GM18498 (cell line): ENCODE results near the gene OIP5.
"Not testable (repeated sequence)": the region's sequence is repeated elsewhere in the genome, so short reads cannot be mapped to it uniquely, and the experiment has no call there.

Experiments used
- ATAC-seq: cut with Tn5 transposase; IDR thresholded peaks from one replicate; pipeline ENCODE4 v1.9.1; 2021; ENCODE audit warnings: mild to moderate bottlenecking, moderate library complexity; ENCODE audit not compliant: unreplicated experiment

Gene OIP5

DNA sequence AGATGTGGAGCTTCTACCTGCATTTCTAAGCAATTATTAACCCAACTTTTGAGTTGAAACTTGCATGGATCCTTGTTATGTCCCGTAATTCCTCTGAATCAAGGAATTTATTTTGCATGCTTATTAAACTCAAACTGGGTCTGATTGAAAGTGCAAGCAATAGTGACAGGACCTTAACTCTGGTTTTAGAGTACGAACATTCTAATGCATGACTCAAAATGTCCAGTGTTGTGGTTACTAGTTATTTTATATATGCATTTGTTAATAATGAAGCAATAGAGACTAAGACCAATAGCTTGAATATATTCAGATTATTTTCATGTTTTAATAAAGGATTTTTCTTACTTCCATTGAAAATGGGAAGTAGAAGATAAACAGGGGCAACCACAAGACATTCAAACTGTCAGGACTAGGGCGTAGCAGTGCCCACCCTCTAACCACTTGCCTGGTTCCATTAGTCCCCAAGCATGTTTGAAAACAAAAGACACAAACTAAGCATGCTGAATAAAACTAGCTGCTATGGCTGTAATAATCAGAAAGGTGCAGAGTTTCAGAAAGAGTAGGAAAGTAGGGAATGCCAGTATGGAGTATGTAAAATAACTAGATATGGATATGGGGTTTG, 28.1 kb downstream of the OIP5 start:
- no peak for ATAC-seq

DNA sequence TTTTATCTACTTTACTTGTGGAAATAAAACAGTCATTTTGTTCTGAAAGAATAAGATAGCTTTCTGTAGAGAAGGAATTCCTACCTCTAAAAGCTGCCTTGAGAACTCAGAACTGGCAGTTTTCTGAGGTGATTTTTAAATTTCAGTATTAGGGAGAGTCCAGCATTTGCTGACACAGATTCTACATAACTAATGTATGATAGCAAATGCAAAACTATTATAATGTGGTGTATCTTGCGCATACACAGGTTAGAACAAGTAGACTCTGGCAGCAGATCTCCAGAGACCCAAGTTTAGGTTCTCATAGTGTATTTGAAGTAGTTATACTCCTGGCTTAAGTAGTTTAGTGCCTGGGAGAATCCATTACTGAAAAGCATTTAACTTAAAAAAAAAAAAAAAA, 30.8 kb downstream of the OIP5 start:
- ATAC-seq, result no peak

DNA sequence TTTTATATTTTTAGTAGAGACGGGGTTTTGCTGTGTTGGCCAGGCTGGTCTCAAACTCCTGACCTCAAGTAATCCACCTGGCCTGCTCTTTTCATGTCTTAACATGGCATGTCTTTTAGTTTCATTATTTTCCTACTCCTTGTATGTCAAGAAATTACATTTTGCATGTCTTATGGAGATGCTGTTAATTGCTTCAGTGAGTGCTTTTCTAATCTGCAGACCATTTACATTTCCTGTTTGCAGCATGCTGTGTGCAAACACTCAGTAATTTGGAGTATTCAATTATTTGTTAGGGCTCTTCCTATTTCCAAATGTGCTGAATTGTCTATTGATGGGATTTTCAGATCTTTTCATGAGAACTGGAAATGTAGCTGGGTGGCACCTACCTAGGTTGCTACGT, 31.3 kb downstream of the OIP5 start:
- not testable (repeated sequence) for ATAC-seq

DNA sequence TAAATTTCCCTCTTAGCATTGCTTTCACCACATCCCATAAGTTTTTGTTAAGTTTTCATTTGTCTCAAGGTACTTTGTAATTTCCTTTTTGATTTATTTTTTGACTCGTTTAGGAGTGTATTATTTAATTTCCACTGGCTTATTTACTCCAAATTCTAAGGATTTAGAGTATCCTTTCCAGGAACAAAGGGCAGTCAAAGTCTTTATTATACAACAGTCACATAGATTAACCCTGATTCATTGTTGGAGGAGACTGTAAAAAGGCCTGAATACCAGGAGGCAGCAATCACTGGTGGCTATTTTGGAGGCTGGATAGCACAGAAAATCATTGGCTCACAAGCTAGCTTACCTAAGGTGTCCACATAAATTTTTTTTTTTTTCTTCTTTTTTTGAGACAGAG, 39.9 kb downstream of the OIP5 start:
- no peak for ATAC-seq

DNA sequence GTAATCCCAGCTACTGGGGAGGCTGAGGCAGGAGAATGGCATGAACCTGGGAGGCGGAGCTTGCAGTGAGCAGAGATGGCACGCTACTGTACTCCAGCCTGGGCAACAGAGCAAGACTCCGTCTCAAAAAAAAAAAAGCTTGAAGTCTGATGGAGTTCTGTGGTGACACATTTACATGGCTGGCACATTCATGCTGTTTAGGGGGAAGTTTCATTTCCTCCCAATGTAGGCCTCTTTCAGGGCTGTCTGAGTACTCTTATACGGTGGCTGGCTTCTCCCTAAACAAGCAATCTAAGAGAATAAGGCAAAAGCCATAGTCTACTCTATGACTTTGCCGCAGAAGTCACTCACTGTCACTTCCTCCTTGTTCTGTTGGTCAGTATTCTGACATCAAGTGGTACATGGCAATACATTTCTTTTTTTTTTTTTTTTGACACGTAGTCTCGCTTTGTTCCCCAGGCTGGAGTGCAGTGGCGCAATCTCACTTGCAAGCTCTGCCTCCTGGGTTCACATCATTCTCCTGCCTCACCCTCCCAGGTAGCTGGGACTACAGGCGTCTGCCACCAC, 41.2 kb downstream of the OIP5 start:
- ATAC-seq, result peak; percentile 72

DNA sequence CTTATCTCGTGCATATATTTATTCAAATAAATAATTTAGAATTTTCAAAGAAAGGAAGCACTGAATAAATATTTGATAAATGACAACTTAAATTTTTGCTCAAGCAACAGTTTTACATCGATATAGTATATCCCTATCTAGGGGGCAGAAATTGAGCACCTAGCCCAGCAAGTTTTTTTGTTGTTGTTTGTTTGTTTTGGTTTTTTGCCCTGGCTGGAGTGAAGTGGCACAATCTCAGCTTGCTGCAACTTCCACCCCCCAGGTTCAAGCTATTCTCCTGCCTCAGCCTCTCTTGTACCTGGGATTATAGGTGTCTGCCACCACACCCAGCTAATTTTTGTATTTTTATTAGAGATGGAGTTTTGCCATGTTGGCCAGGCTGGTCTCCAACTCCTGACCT, 42.4 kb downstream of the OIP5 start:
- ATAC-seq, result no peak

DNA sequence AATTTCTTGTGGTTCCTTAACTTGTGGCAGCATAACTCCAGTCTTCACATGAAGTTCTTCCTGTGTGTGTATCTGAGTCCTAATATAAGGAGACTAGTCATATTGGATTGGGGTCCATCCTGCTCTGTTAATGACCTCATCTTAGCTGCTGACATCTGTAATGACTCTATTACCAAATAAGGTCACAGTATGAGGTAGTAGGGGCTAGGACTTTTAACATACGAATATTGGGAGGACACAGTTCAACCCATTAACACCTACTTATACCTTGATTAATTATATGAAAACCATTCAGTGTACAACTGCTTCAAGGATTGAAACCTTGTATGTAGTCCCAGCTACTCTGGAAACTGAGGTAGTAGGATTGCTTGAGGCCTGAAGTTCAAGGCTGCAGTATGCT, 43.9 kb downstream of the OIP5 start:
- ATAC-seq, result no peak

DNA sequence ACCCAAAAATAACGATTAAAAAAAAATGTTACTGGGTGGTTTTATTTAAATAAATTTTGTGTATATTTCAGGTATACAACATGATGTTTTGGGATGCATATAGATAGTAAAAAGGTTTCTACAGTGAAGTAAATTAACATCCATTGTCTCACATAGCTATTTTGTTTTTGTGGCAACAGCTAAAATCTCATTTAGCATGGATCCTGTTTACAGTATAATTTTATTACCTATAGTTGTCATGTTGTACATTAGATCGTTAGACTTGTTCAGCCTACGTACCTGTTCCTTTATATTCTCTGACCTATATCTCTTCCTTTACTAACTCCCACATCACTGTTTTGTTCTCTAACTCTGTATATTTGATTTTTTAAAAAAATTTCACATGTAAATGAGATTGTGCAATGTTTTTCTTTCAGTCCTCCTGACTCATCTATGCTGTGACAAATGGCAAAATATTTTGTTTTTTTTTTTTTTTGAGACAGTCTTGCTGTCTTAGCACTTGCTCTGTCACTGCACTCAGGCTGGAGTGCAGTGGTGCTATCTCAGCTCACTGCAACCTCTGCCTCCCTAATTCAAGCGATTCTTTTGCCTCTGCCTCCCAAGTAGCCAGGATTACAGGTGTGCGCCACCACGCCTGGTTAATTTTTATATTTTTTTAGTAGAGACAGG, 45.6 kb downstream of the OIP5 start:
- no peak for ATAC-seq

DNA sequence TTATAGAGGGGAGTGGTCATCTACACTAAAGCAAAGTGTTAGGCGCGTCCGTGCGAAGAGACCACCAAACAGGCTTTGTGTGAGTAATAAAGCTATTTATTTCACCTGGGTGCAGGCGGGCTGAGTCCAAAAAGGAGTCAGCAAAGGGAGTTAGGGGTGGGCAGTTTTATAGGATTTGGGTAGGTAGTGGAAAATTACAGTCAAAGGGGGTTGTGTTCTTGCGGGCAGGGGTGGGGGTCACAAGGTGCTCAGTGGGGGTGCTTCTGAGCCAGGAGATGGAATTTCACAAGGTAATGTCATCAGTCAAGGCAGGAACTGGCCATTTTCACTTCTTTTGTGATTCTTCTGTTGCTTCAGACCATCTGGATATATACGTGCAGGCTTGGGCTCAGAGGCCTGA, 47.1 kb downstream of the OIP5 start:
- no peak for ATAC-seq

DNA sequence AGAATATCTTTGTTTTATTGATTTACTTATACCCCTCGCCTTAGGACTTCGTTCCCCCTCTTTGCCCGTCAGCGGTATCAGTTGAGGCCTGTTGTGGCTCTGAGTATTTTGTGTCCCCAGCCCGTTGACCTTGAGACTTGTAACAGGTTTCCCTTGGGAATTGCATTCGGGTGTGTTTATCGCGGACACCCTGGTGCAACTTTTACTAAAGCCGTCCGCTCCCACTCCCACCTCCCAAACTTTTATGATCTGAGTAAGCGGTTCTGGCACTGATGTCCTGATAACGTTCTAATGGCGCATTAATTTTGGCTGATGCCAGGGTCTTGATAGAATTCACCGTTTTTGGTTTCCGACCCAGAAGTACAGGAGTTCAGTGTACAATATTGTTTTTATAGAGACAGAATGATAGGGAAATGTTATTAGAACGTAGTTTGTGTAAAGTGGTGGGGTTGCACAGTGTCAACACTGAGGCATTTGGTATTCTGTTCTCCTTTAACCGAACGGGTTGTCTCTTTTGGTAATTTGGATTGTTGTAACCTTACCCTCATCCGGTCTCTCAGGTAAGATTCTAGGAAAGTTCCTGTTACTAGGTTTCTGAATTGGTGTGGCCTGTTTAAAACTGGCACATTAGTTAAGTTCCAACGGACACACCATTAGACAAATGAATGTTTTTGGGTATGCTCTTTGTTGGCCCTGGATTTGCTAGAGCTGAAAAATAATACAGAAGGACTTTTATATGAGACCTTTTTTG, 47.8 kb downstream of the OIP5 start:
- ATAC-seq, result no peak

DNA sequence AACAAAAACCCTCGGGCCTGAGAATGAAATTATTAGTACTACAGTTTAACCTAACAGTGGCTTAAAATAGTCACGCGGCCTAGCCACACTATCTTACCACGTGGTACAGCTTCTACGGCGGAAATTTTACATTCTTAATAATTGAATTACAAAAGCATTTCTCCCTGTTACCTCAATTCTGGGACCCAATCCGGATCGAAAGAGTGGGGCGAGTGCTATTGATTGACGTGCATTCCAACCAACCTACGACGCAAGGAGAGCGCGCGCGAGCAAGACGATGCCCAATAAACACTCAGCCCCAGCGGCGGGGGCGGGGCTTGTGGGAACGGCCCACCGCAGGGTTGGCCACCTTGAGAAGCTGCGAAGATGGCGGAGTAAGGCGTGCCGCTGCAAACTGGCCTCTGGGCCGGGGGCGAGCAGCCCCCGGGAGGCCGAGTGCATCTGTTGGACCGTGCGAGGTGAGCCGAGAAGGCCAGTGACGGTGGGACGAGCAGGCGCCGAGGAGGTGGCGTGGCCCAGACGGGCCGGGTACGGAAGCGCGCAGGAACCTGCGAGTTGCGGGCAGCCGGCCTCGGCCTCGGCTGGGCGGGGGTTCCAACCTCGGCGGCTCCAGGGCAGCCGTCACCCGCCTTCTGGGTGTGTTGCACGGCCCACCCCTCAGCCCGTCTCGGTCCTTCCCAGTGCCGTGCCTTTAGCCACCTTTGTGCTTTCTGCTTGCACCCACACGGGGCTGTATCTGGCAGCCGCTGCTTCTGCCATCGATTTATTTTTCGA, 48.6 kb downstream of the OIP5 start:
- peak; percentile 96 for ATAC-seq

DNA sequence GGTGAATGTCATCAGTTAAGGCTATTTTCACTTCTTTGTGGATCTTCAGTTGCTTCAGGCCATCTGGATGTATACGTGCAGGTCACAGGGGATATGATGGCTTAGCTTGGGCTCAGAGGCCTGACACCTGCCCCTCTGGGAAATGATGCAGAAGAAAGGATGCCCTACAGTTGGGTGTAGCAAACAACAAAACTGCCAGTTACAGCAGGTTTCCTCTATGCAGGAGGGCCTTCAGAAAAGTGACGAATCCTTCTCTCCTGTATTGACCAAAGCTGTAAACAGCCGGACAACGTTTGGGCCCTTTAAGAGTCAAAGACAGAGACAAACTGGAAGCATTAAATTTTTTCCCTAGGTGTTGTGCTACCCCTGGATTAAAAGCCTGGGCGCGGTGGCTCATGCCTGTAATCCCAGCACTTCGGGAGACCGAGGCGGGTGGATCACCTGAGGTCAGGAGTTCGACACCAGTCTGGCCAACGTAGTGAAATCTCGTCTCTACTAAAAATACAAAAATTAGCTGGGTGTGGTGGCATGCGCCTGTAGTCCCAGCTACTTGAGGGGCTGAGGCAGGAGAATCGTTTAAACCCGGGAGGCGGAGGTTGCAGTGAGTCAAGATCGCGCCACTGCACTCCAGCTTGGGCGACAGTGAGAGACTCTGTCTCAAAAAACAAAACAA, 49.3 kb downstream of the OIP5 start:
- not testable (repeated sequence) for ATAC-seq

DNA sequence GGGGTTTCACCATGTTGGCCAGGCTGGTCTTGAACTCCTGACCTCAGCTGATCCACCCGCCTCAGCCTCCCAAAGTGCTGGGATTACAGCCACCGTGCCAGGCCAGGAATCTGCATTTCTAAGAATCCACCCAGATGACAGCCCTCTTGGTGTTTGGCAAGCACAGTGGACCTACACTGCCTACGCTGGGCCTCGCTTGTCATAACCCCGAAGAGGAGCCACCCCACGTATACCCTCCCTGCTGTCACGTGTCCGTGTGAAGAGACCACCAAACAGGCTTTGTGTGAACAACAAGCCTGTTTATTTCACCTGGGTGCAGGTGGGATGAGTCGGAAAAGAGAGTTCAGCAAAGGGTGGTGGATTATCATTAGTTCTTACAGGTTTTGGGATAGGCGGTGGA, 50.0 kb downstream of the OIP5 start:
- ATAC-seq, result not testable (repeated sequence)

DNA sequence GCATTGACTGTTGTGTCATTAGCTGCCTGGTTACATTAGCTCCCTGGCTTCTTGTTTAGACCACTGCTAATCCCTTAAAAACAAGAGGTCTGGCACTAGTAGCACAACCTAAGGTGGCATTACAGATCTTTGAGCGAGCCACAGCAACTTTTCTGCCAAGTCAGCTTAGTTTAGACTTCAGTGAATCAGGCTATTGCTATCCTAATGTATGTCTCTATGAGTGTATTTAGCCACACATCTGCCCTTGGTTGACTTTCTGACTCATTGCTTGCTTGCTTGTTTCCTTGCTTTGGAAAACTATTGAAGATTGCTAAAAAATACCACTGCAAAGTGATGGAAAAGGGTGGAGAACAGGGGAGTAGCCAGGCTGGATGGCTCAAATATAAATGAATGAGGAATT, 51.2 kb downstream of the OIP5 start:
- no peak for ATAC-seq

DNA sequence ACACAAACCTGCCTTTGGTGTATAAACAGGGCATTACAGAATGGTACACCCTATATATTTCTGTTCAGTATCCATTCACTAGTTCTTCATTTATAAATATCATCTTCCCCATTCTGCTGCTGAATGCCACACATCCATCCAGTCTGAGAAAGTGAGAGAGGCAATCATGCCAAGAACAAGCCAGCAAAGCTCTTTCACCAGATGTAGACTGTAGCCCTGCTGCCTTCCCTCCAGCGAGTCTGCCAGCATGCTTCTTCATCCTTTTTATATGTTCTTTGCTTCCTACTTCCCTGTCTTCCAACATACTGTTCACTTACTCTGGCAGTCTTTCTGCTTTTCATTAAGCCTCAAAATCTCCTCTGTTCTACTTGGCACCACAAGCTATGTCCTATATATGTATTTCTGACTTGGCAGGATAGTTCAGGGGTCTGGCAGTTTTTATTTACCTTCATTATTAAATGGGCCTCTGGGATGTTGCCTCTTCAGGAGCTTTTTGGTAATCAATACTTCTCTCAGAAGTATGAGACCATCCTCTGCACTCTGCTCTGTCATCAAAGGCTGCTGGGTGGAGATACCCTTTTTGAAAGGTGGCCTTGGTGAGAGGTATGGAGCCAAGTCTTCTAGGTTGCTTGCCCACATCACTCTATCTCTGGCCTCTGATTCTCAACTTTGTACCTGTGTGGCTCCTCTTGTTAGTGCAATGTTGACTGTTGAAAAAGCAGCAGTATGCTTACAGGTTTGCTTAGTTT, 52.7 kb downstream of the OIP5 start:
- no peak for ATAC-seq

DNA sequence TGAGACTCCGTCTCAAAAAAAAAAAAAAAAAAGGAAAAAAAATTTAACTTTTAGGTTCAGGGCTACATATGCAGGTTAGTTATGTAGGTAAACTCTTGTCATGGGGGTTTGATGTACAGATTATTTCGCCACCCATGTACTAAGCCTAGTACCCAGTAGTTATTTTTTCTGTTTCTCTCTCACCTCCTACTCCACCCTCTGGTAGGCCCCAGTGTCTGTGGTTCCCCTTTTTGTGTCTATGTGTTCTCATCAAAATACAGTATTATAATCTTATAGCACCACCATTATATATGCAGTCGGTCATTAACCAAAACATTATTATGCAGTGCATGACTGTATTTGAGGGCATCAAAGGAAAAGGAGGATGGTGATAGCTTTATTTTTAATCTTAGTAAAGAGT, 54.1 kb downstream of the OIP5 start:
- no peak for ATAC-seq

DNA sequence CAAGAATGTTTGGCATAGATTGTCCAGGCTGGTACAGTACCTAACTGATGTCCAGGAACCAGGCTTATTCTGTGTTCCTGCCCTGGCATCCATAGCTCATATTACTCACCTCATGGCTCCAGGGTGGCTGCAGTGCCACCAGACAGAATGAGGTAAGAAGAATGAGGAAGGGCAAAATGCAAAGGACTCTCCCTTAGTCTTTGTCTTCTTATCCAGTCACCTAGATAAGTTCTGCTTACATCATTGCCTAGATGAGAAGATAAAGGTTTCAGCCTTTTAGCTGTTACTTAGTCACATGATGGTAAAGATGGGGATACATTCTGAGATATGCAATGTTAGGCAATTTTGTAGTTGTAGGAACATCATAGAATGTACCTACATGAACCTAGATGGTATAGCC, 55.6 kb downstream of the OIP5 start:
- no peak for ATAC-seq

DNA sequence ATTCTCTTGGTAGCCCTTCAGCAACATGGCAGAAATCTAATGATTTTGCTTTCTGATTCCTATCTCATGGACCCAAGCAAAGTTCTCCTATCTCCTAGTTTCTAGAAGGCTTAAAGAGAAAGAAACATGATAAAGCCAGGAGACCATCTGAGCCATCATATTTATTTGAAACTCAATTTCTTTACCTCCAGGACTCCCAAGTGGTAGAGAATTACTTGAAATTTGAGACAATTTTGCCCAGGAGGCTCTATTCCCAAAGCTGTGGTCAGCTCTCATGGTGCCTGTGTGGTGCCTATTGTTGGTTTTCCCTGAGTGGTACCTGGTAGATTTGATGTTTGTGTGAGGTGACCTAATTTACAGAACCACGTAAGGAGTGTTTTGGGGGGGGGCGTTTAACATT, 62.5 kb downstream of the OIP5 start:
- no peak for ATAC-seq

DNA sequence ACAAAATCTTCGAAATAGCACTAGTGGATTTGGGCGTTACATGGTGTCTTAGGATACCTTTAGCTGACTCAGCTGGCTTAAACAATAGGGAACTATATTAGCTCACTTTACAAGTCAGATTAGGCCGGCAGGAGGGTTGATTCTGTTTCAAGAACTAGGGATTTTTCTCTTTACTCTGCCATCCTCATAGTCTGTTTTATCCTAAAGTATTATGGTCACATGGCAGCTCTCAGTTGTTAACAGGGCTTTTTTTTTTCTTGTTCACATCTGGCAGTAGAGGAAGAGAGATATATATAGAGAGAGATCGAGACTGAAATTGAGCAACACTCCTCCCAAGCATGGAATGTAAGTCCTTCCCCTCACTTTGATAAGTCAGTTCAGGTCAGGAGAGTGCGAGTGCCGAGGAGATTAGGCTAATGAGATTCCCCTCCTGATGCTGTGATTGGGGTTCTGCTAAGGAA, 68.5 kb downstream of the OIP5 start:
- no peak for ATAC-seq

DNA sequence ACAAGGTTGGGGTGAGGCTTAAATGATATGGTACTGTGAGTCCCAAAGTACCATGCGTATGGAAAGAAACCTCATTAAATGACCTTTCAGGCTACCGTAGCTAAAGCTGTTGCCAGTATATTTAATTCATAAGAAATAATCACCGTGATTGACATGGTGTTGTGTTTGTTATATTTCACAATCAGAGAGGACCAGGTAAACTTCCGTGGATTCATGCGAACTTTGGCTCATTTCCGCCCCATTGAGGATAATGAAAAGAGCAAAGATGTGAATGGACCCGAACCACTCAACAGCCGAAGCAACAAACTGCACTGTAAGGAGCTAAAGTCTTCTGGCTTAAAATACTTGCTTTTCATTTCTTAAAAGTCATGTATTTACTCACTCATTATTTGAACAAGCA, 69.8 kb downstream of the OIP5 start:
- no peak for ATAC-seq
